DMS53 treated with DMSO at 0.1 percent for 48 hours (cell line): ENCODE data around the gene ZDHHC19.
"Not testable (repeated sequence)": the region's sequence is repeated elsewhere in the genome, so short reads cannot be mapped to it uniquely, and the experiment has no call there.

Experiments
- DNase-seq: peaks from one replicate; lab custom pipeline; 2025; ENCODE audit not compliant: unreplicated experiment; lab: John Stamatoyannopoulos, UW

ZDHHC19 gene

GRCh38 chr3:196205442-196206205 is 5.6 kb downstream of the ZDHHC19 start:
- DNase-seq, result not testable (repeated sequence)

- no peak for DNase-seq
Observed at GRCh38 chr3:196203846-196204245, 7.4 kb downstream of the ZDHHC19 start.

- DNase-seq, result no peak
Observed at GRCh38 chr3:196202516-196202970, 8.7 kb downstream of the ZDHHC19 start.

- no peak for DNase-seq
Observed at GRCh38 chr3:196198771-196199753, 12.1 kb downstream of the ZDHHC19 start.

GRCh38 chr3:196198081-196198675 is 13.0 kb downstream of the ZDHHC19 start:
- DNase-seq, result no peak

GRCh38 chr3:196197524-196197923 is 13.7 kb downstream of the ZDHHC19 start:
- DNase-seq, result no peak

- no peak for DNase-seq
Observed at GRCh38 chr3:196195664-196196265, 15.4 kb downstream of the ZDHHC19 start.

GRCh38 chr3:196194542-196194915 is 16.7 kb downstream of the ZDHHC19 start:
- no peak for DNase-seq

GRCh38 chr3:196193736-196194541 is 17.3 kb downstream of the ZDHHC19 start:
- DNase-seq, result no peak

GRCh38 chr3:196193133-196193735 is 18.0 kb downstream of the ZDHHC19 start:
- no peak for DNase-seq

GRCh38 chr3:196192524-196193051 is 18.6 kb downstream of the ZDHHC19 start:
- DNase-seq, result no peak

- DNase-seq, result no peak
Observed at GRCh38 chr3:196192036-196192523, 19.1 kb downstream of the ZDHHC19 start.

GRCh38 chr3:196189566-196190347 is 21.4 kb downstream of the ZDHHC19 start:
- DNase-seq, result no peak

GRCh38 chr3:196186651-196187573 is 24.3 kb downstream of the ZDHHC19 start:
- DNase-seq, result no peak

- no peak for DNase-seq
Observed at GRCh38 chr3:196184881-196185280, 26.3 kb downstream of the ZDHHC19 start.

- not testable (repeated sequence) for DNase-seq
Observed at GRCh38 chr3:196184169-196184432, 27.1 kb downstream of the ZDHHC19 start.

- DNase-seq, result no peak
Observed at GRCh38 chr3:196181127-196181546, 30.1 kb downstream of the ZDHHC19 start.

- DNase-seq, result no peak
Observed at GRCh38 chr3:196180346-196180745, 30.9 kb downstream of the ZDHHC19 start.
